ENCODE results near the gene RPL37A.

RPL37A gene

GRCh38 chr2:216535454-216535995, 36.9 kb downstream of the RPL37A start:
- Histone ChIP-seq H3K9ac (ENCODE audit: low read depth, low read length) (no peak overlapping the region), H3K4me1 (ENCODE audit: insufficient read depth, low read length) (no peaks in the 10 kb centered on the region; the same call in 1 of the 2 replicates), H3K4me2 (ENCODE audit: insufficient read depth, low read length) (no peak overlapping the region), H2AFZ (ENCODE audit: low read depth, low read length) (no peak overlapping the region), H3K4me3 (ENCODE audit: low read depth in 1 of 2, low read length in 2 of 2) (no peak overlapping the region), H3K79me2 (ENCODE audit: insufficient read depth, low read length) (no peaks in the 10 kb centered on the region), H4K20me1 (ENCODE audit: insufficient read depth, low read length) (no peaks in the 10 kb centered on the region), H3K27ac (ENCODE audit: low read length) (no peak overlapping the region), H3K36me3 (ENCODE audit: insufficient read depth, low read length) (no peaks in the 10 kb centered on the region), H3K27me3 (ENCODE audit: insufficient read depth, low read length, poor library complexity) (no peaks in the 10 kb centered on the region), H3K9me3 (ENCODE audit: insufficient read depth, low read length, severe bottlenecking) (no peaks in the 10 kb centered on the region)
- no peak for TF ChIP-seq CTCF (IDR thresholded peaks at IDR 0.05; ENCODE audit: borderline replicate concordance, extremely low read depth, low read length, poor library complexity, severe bottlenecking)
- no peak for TF ChIP-seq EZH2 (IDR thresholded peaks at IDR 0.05; ENCODE audit: borderline replicate concordance, low read depth, low read length, severe bottlenecking)
- ATAC-seq (ENCODE audit: insufficient read depth, low read depth): no peak
- no peak for DNase-seq

- Histone ChIP-seq H4K20me1 (ENCODE audit: insufficient read depth, low read length) (no peaks in the 10 kb centered on the region), H3K79me2 (ENCODE audit: insufficient read depth, low read length) (no peaks in the 10 kb centered on the region), H3K4me2 (ENCODE audit: insufficient read depth, low read length) (no peak overlapping the region), H3K4me3 (ENCODE audit: low read depth in 1 of 2, low read length in 2 of 2) (no peak overlapping the region), H2AFZ (ENCODE audit: low read depth, low read length) (0 out of 2 replicates have a peak overlapping the region, but pooled peaks have one; percentile 6), H3K27ac (ENCODE audit: low read length) (no peak overlapping the region), H3K9ac (ENCODE audit: low read depth, low read length) (no peak overlapping the region), H3K36me3 (ENCODE audit: insufficient read depth, low read length) (no peaks in the 10 kb centered on the region), H3K4me1 (ENCODE audit: insufficient read depth, low read length) (no peaks in the 10 kb centered on the region; the same call in 1 of the 2 replicates), H3K27me3 (ENCODE audit: insufficient read depth, low read length, poor library complexity) (no peaks in the 10 kb centered on the region), H3K9me3 (ENCODE audit: insufficient read depth, low read length, severe bottlenecking) (no peaks in the 10 kb centered on the region)
- TF ChIP-seq EZH2 (IDR thresholded peaks at IDR 0.05; ENCODE audit: borderline replicate concordance, low read depth, low read length, severe bottlenecking) (no peak), CTCF (IDR thresholded peaks at IDR 0.05; ENCODE audit: borderline replicate concordance, extremely low read depth, low read length, poor library complexity, severe bottlenecking) (no peak)
- ATAC-seq (ENCODE audit: insufficient read depth, low read depth) (no peak), DNase-seq (no peak)
Measured at GRCh38 chr2:216536734-216537210, 38.1 kb downstream of the RPL37A start.

GRCh38 chr2:216537366-216537765, 38.7 kb downstream of the RPL37A start:
- Histone ChIP-seq H3K27ac (ENCODE audit: low read length) (no peak overlapping the region), H3K36me3 (ENCODE audit: insufficient read depth, low read length) (no peaks in the 10 kb centered on the region), H3K4me2 (ENCODE audit: insufficient read depth, low read length) (no peak overlapping the region), H3K4me3 (ENCODE audit: low read depth in 1 of 2, low read length in 2 of 2) (no peak overlapping the region), H2AFZ (ENCODE audit: low read depth, low read length) (no peak overlapping the region), H3K4me1 (ENCODE audit: insufficient read depth, low read length) (no peaks in the 10 kb centered on the region; the same call in 1 of the 2 replicates), H3K9ac (ENCODE audit: low read depth, low read length) (no peak overlapping the region), H3K27me3 (ENCODE audit: insufficient read depth, low read length, poor library complexity) (no peaks in the 10 kb centered on the region), H3K9me3 (ENCODE audit: insufficient read depth, low read length, severe bottlenecking) (no peaks in the 10 kb centered on the region), H3K79me2 (ENCODE audit: insufficient read depth, low read length) (no peaks in the 10 kb centered on the region), H4K20me1 (ENCODE audit: insufficient read depth, low read length) (no peaks in the 10 kb centered on the region)
- TF ChIP-seq EZH2 (IDR thresholded peaks at IDR 0.05; ENCODE audit: borderline replicate concordance, low read depth, low read length, severe bottlenecking): no peak
- no peak for TF ChIP-seq CTCF (IDR thresholded peaks at IDR 0.05; ENCODE audit: borderline replicate concordance, extremely low read depth, low read length, poor library complexity, severe bottlenecking)
- no peak for ATAC-seq (ENCODE audit: insufficient read depth, low read depth)
- no peak for DNase-seq
